PC-9 (cell line): ENCODE results near the gene FNIP2. TPM values are rescaled to one million over a fixed set of nuclear protein-coding genes. Genes with fewer than 3 reads are reported as not detected.
A peak's percentile ranks its signal among the peaks of the same experiment; 100 is the strongest.
"Not testable (repeated sequence)": the region's sequence is repeated elsewhere in the genome, so short reads cannot be mapped to it uniquely, and the experiment has no call there.

ENCODE experiments used
- BruUV-seq: library from RNA; stranded (reverse); fragments of 400-500 nt; replicated peaks from 2 replicates; lab custom pipeline; 2021; lab: Mats Ljungman, UMichigan
- CTCF ChIA-PET: fragments of 300-600 bp; sonication (Branson Sonifier 250); formaldehyde crosslinking; loops from one replicate; lab custom pipeline; 2022; ENCODE audit warnings: antibody characterized with exemption; lab: Charles Lee
- POLR2A ChIA-PET: fragments of 300-600 bp; sonication (Branson Sonifier 250); formaldehyde crosslinking; loops from one replicate; lab custom pipeline; 2022; ENCODE audit warnings: antibody characterized with exemption; ENCODE audit not compliant: unreplicated experiment; lab: Charles Lee
- DNase-seq, 2 experiments: peaks; one replicate each; pipeline versions ENCODE4 v3.0.0 to v3.0.0-alpha.2; 2015 to 2022; ENCODE audit warnings: mixed read lengths in 1 of 2
- H2AFZ ChIP-seq: fragments of 200-600 bp; sonication (generic); 2 replicates; pipeline ENCODE4 v1.8.1; 2017; ENCODE audit warnings: antibody characterized with exemption
- H3F3A ChIP-seq: fragments of 200-600 bp; sonication (generic); 2 replicates; pipeline ENCODE4 v1.8.1; 2017; ENCODE audit warnings: antibody characterized with exemption, mild to moderate bottlenecking, low read depth; ENCODE audit not compliant: insufficient read depth
- H3K27ac ChIP-seq: fragments of 200-600 bp; sonication (generic); 2 replicates; pipeline ENCODE4 v1.6.1; 2016; ENCODE audit warnings: mixed run types
- H3K27me3 ChIP-seq: fragments of 200-600 bp; sonication (generic); 2 replicates; pipeline ENCODE4 v1.6.1; 2016; ENCODE audit warnings: low read depth, mixed run types; ENCODE audit not compliant: insufficient read depth
- H3K36me3 ChIP-seq: fragments of 200-600 bp; sonication (generic); 2 replicates; pipeline ENCODE4 v1.6.1; 2016; ENCODE audit warnings: low read depth, mixed run types
- H3K4me1 ChIP-seq: fragments of 200-600 bp; sonication (generic); replicated peaks from 2 replicates; pipeline ENCODE4 v1.6.1; 2016; ENCODE audit warnings: mixed run types; ENCODE audit not compliant: insufficient read depth
- H3K4me2 ChIP-seq: fragments of 200-600 bp; sonication (generic); 2 replicates; pipeline ENCODE4 v1.6.1; 2017; ENCODE audit warnings: mixed run types
- H3K4me3 ChIP-seq: fragments of 200-600 bp; sonication (generic); 2 replicates; pipeline ENCODE4 v1.6.1; 2016; ENCODE audit warnings: mixed run types
- H3K79me2 ChIP-seq: fragments of 200-600 bp; sonication (generic); 2 replicates; pipeline ENCODE4 v1.6.1; 2017; ENCODE audit warnings: low read depth, mixed run types
- H3K9me2 ChIP-seq: fragments of 200-600 bp; sonication (generic); 2 replicates; pipeline ENCODE4 v1.8.1; 2017; ENCODE audit warnings: mild to moderate bottlenecking; ENCODE audit not compliant: insufficient read depth
- H3K9me3 ChIP-seq: fragments of 200-600 bp; sonication (generic); 2 replicates; pipeline ENCODE4 v1.8.1; 2016; ENCODE audit warnings: low read depth; ENCODE audit not compliant: insufficient read depth
- H4K20me1 ChIP-seq: fragments of 200-600 bp; sonication (generic); 2 replicates; pipeline ENCODE4 v1.8.1; 2017; ENCODE audit not compliant: insufficient read depth
- CTCF ChIP-seq: fragments of 200-600 bp; sonication (generic); conservative IDR thresholded peaks from 2 replicates; pipeline ENCODE4 v1.6.1; 2017; ENCODE audit warnings: mixed run types, antibody characterized with exemption, mild to moderate bottlenecking, moderate library complexity
- EZH2 ChIP-seq: fragments of 200-600 bp; sonication (generic); IDR thresholded peaks from 2 replicates; pipeline ENCODE4 v1.8.0; 2017; ENCODE audit warnings: antibody characterized with exemption, low read depth
- intact Hi-C: fragments of 100-400 bp; cut with micrococcal nuclease; formaldehyde crosslinking; loops from one replicate; pipeline ENCODE4 v1.10.0; 2022; ENCODE audit not compliant: unreplicated experiment
- total RNA-seq: library from RNA; stranded (reverse); gene quantifications from 2 replicates; pipeline ENCODE4 v1.2.3, GENCODE V29; 2021

FNIP2 gene
- total RNA-seq, 1 experiment from 2014 or later = 2.5 TPM

- peak overlapping the region; percentile 59 for H3K4me2 ChIP-seq
- peaks cover 33% of the 10 kb centered on the region for H3K4me1 ChIP-seq
- no TSS peak for BruUV-seq
- no peaks in the 10 kb centered on the region for H3K27me3 ChIP-seq
- peak overlapping the region; percentile 37 for H3K27ac ChIP-seq
- no peaks in the 10 kb centered on the region for H3K79me2 ChIP-seq
- no peaks in the 10 kb centered on the region for H4K20me1 ChIP-seq
- ChIA-PET POLR2A (interaction anchor here (0.6 to 0.7 kb wide), 2 partner anchors 420 to 432 kb away, joined by 6 to 9 read pairs; no protein-coding TSS in a partner anchor), CTCF (no interaction called here)
- H3F3A ChIP-seq = peaks cover 19% of the 10 kb centered on the region
- H3K4me3 ChIP-seq = no peak overlapping the region
- TF ChIP-seq EZH2 (no peak), CTCF (no peak)
- no peaks in the 10 kb centered on the region for H3K36me3 ChIP-seq
- DNase-seq = peak in 1 of 2 experiments; percentile 90
- H3K9me3 ChIP-seq = no peaks in the 10 kb centered on the region
- no peak overlapping the region for H2AFZ ChIP-seq
- no peaks in the 10 kb centered on the region for H3K9me2 ChIP-seq
- intact Hi-C loops = no loop called here
Observed at GRCh38 chr4:158805635-158806471, 37.0 kb downstream of the FNIP2 start.

- ChIA-PET CTCF (no interaction called here), POLR2A (no interaction called here)
- no peak overlapping the region for H2AFZ ChIP-seq
- no peak overlapping the region for H3K4me2 ChIP-seq
- H3K4me1 ChIP-seq = peaks cover 45% of the 10 kb centered on the region
- H3K9me2 ChIP-seq = no peaks in the 10 kb centered on the region
- H3K9me3 ChIP-seq = no peaks in the 10 kb centered on the region
- no TSS peak for BruUV-seq
- H3K27ac ChIP-seq = no peak overlapping the region
- H3K36me3 ChIP-seq = no peaks in the 10 kb centered on the region
- no peak for DNase-seq
- peaks cover 24% of the 10 kb centered on the region for H3F3A ChIP-seq
- H3K79me2 ChIP-seq = no peaks in the 10 kb centered on the region
- intact Hi-C loops = no loop called here
- H4K20me1 ChIP-seq = no peaks in the 10 kb centered on the region
- no peaks in the 10 kb centered on the region for H3K27me3 ChIP-seq
- TF ChIP-seq EZH2 (no peak), CTCF (no peak)
- no peak overlapping the region for H3K4me3 ChIP-seq
Observed at GRCh38 chr4:158807691-158808090, 38.9 kb downstream of the FNIP2 start.

GRCh38 chr4:158808399-158808798 is 39.6 kb downstream of the FNIP2 start:
- H3K4me3 ChIP-seq = no peak overlapping the region
- intact Hi-C loops = no loop called here
- ChIA-PET POLR2A (no interaction called here), CTCF (no interaction called here)
- TF ChIP-seq EZH2 = no peak
- no peak for TF ChIP-seq CTCF
- H2AFZ ChIP-seq = no peak overlapping the region
- no peaks in the 10 kb centered on the region for H3K27me3 ChIP-seq
- H3K9me2 ChIP-seq = no peaks in the 10 kb centered on the region
- no peak overlapping the region for H3K4me2 ChIP-seq
- H3F3A ChIP-seq = peaks cover 24% of the 10 kb centered on the region
- peaks cover 45% of the 10 kb centered on the region for H3K4me1 ChIP-seq
- H3K9me3 ChIP-seq = no peaks in the 10 kb centered on the region
- BruUV-seq = no TSS peak
- no peaks in the 10 kb centered on the region for H3K79me2 ChIP-seq
- no peak overlapping the region for H3K27ac ChIP-seq
- H4K20me1 ChIP-seq = no peaks in the 10 kb centered on the region
- H3K36me3 ChIP-seq = no peaks in the 10 kb centered on the region
- no peak for DNase-seq

GRCh38 chr4:158809208-158809607 is 40.4 kb downstream of the FNIP2 start:
- DNase-seq, H3K36me3 ChIP-seq, H2AFZ ChIP-seq, POLR2A ChIA-PET, H4K20me1 ChIP-seq, H3K9me2 ChIP-seq, H3K79me2 ChIP-seq, H3K4me3 ChIP-seq, intact Hi-C loops, H3K9me3 ChIP-seq, H3K27me3 ChIP-seq, BruUV-seq: not testable (repeated sequence)
- Histone ChIP-seq H3K4me1 (peaks cover 45% of the 10 kb centered on the region), H3F3A (peaks cover 24% of the 10 kb centered on the region), H3K27ac (peak overlapping the region; percentile 84), H3K4me2 (peak overlapping the region; percentile 60)
- CTCF ChIA-PET = interaction anchor here (0.7 kb wide), 1 partner anchor 342 kb away, joined by 6 read pairs; no protein-coding TSS in a partner anchor
